NCI-H128 (cell line): ENCODE measurements around the gene TOP2B.

Experiments
- DNase-seq: peaks from one replicate; lab custom pipeline; 2025; ENCODE audit not compliant: unreplicated experiment; lab: John Stamatoyannopoulos, UW

TOP2B gene

GRCh38 chr3:25677121-25677520, 12.4 kb upstream of the TOP2B start:
- DNase-seq, result no peak

- no peak for DNase-seq
Observed at GRCh38 chr3:25674670-25675069, 10.0 kb upstream of the TOP2B start.

DNA sequence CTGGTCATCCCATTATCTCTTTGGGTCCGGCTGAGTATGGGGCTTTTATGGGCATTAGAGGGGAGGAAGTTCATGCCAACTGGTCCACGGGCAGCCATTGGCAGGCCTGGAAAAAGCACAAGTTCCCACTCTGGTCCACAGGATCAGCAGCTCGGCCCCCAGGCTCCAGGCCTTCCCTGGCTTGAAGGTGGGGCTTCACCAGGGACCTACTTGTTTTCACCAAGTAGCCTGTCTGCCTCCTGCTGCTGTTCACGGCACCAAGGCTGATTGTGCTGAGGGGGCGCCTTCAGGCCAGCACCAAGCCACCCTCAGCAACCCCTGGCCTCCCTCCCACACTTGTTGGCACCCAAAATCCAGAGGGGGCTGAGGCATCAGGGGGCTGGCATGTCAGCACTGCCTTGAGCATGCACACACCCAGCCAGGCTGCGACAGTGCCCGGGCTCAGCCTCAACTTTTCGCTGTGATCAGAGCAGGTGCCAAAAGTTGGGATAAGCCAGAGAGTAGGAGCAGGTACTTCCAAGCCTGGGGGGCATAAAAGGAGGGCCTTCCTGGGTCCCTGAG, 9.1 kb upstream of the TOP2B start:
- DNase-seq, result no peak

DNA sequence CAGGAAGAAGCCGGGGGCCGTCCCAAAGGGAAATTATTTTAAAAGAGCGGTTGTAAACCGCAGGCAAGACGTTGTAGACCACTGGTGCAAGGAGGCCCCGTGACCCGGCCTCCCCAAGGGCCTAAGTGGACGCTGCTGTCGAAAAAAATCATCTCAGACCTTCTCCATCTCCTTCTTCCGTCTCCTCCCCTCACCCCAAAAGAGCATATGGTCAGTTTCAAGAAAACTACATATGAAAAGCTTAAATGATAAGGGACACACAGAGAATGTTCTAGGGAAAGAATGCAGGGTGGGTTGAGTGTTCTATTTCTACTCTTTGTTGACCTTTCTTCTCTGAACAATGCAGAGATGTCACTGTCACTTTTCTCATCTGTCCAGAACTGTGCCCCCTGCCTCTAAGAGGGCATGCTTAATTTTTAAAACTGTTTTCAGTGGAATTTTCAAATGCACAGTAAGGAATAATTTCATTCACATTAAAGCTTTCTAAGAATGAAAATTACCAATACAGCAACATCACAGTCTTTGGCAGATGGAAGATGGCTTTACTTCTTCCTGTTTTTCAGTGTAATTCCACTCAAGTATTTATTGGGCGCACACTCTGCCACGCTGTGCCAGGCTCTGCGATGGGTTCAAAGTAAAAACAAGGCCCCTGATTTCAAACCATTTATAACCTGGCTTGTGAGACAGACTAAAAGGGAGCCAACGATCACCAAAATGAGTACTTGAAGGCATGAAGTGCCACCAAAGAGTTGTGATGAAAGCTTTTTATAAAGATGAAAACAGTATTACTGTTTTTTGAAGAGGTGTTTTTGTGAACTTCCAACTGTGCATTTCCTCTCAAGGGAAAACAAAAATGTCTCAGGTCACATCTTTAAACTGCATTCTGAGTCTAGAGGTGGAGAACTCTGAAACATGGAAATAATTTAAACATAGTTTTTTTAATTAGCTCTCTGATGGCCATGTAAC, 891 bp upstream of the TOP2B start:
- DNase-seq, result no peak

- DNase-seq, result no peak
Observed at GRCh38 chr3:25663869-25664811, 567 bp downstream of the TOP2B start.

GRCh38 chr3:25663347-25663868, 1.3 kb downstream of the TOP2B start:
- DNase-seq, result peak; percentile 15

DNA sequence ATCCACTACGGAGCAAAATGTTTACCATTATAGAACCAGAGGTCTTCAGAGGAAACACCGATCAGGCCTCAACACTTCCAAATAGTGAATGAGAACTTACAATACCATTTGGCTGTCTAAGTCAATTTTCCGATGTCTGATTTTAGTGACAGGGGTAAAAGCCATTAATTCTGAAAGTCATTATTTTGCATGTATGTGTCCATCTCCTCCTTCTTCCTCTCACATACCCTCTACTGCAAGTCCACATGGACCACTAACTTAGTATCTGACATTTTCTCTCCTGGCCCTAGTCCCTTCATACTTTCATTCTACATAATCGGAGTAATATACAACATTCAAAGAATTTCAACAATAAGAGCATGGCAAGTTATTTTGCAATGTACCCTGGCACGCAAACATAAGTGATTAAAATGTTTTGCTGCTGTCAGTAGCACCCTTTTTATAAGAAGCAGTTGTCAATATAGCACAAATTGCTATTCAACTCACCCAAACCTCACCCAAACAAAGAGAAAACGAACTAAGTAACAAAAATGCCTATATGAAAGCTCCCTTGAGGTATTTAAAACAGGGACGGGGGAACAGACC, 1.9 kb downstream of the TOP2B start:
- DNase-seq, result no peak

DNA sequence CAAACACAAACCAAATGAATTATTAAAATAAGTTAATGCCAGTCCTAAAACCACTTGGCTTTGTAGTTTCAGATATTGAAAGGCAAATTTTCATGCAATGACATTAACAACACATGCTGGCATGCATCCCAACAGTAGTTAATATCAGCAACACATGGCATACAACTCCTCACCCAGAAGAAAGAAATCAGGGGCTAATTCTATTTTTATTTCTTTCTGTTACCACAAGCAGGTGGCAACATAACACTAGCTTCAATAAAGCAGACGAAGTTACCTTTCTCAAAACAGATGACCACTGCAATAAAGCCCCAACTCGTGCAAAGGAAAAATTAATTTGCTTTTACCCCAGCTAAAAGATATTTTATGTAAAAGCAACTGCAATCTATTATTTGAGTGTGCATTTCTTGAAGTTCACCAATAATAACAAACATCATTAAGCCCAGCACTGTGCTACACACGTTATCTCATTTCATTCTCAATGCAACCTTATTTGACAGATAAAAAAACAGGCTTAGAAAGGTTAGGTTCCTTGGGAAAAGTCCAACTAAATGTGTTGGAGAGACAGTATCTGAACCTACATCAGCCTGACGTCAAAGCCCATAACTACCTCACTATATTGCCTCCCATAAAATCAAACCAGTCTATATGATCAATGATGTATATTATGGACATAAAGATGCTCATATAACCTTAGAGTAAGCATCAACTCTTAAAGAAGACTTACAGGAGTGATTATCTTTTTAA, 2.8 kb downstream of the TOP2B start:
- no peak for DNase-seq

- DNase-seq, result no peak
Observed at GRCh38 chr3:25658836-25659235, 5.9 kb downstream of the TOP2B start.

DNA sequence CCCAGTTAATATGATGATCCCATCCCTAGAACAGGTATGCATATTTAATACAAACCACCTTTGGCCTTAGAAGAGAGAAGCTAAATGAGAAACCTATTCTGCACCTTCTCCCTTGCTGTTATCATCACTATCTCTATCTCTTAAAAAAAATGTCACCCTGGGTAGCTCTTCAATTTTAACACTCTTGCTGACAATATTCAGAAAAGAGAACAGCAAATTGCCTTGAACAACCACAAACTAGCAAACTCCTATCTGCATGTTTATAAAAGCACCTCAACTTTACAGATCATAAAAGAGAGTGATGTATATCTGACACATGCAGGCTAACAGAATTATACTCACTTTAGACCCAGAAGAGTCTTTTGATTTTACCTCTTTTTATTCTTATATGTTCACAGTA, 7.4 kb downstream of the TOP2B start:
- DNase-seq, result no peak

- no peak for DNase-seq
Observed at GRCh38 chr3:25655659-25656058, 9.0 kb downstream of the TOP2B start.

DNA sequence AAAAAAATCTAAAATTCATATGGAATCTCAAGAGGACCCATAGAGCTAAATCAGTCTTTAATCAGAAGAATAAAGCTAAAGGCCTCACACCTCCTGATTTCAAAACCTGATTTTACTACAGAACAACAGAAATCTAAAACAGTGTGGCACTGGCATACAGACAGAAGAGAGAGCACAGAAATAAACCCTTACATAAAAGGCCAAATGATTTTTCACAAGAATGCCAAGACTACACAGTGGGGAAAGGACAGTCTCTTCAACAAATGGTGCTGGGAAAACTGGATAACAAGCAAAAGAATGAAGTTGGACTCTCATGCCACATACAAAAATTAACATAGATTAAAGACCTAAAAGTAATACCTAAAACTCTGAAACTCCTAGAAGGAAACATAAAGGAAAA, 10.1 kb downstream of the TOP2B start:
- no peak for DNase-seq

- DNase-seq, result no peak
Observed at GRCh38 chr3:25653322-25653721, 11.4 kb downstream of the TOP2B start.

DNA sequence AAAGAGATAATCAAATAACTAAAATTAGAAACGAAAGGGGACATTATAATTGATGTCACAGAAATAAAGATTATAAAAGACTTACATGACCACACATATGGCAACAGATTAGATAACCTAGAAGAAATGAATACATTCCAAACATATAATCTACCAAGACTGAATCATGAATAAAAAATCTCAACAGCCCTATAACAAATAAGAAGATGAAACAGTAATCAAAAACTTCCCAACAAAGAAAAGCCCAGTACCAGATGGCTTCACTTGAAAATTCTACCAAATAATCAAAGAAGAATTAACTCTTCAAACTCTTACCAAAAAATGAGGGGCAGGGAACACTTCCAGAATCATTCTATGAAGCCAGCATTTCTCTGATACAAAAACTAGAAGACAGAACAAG, 11.8 kb downstream of the TOP2B start:
- no peak for DNase-seq

DNA sequence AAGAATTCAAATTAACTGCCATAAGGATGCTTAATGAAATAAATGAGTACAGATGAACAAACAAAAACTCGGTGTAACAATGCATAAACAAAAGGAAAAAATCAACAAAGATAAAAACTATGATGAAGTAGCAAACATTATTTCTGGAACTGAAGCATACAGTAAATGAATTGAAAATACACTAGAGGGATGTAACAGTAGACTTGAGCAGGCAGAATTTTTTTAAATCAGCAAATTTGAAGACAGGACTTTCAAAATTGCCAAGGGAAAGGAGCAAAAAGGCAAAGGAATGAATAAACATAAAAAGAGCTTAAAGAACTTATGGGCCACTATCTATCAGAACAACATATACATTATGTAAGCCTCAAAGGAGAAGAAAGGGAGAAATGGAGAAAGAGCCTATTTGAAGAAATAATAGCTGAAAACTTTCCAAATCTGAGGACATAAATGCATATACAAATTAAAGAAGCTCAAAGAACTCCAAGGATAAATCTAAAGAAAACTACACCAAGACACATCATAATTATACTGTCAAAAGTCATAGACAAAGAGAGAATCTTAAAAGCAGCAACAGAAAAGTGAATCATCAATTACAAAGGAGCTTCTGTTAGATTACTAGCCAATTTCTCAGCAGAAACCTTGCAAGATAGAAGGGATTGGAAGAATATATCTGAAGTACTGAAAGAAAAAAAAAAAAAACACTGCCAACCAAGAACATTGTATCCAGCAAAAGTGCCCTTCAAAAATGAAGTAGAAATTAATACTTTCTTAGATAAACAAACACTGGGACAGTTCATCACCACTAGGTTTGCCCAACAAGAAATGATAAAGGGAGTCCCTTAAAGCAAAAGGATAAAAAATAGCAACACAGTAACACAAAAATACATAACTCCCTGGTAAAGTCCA, 15.5 kb downstream of the TOP2B start:
- DNase-seq, result no peak

- peak; percentile 53 for DNase-seq
Observed at GRCh38 chr3:25648107-25648535, 16.6 kb downstream of the TOP2B start.

DNA sequence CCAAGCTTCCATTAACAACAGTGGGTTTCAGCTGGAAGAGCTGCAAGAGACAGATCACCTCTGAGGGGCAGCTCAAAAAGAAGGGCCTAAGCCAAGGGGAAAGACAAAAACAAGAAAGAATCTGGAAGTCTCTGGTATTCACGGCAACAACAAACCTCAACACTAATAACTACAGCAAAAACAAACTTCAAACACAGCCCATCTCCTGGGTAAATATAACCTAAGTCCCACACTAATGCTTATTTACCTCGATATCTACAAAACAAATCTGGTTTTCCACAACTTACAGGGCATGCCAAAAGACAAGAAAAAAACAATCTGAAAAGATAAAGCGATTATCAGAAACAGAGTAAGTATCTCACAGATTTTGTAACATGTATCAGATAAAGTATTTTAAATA, 29.7 kb downstream of the TOP2B start:
- DNase-seq, result no peak

GRCh38 chr3:25633919-25634318, 30.8 kb downstream of the TOP2B start:
- DNase-seq, result no peak

- DNase-seq, result no peak
Observed at GRCh38 chr3:25631989-25632388, 32.7 kb downstream of the TOP2B start.
